WERI-Rb-1 (cell line): Measurements from ENCODE around the gene SYCE3.

ENCODE experiments used
- DNase-seq: peaks from one replicate; pipeline ENCODE4 v3.0.0-alpha.2; 2020
- H3K27ac ChIP-seq: fragments of 250-450 bp; sonication (Bioruptor Pico); 2 replicates; pipeline ENCODE4 v1.5.1; 2020; ENCODE audit warnings: mild to moderate bottlenecking, moderate library complexity
- H3K27me3 ChIP-seq: fragments of 250-450 bp; sonication (Bioruptor Pico); 2 replicates; pipeline ENCODE4 v1.5.1; 2021; ENCODE audit warnings: mild to moderate bottlenecking, low read depth, moderate library complexity; ENCODE audit not compliant: insufficient read depth, severe bottlenecking
- H3K36me3 ChIP-seq: fragments of 250-450 bp; sonication (Bioruptor Pico); 2 replicates; pipeline ENCODE4 v1.5.1; 2020; ENCODE audit warnings: mild to moderate bottlenecking, moderate library complexity
- H3K4me3 ChIP-seq: 2 replicates; pipeline ENCODE4 v1.5.1; 2011; ENCODE audit warnings: low read depth, mild to moderate bottlenecking, control low read depth, low read length
- H3K9me3 ChIP-seq: fragments of 250-450 bp; sonication (Bioruptor Pico); 2 replicates; pipeline ENCODE4 v1.5.1; 2021; ENCODE audit warnings: mild to moderate bottlenecking, moderate library complexity; ENCODE audit not compliant: severe bottlenecking
- CTCF ChIP-seq: IDR thresholded peaks from 2 replicates; pipeline ENCODE4 v1.5.1; 2011; ENCODE audit warnings: low read depth, mild to moderate bottlenecking, control low read depth, inconsistent platforms, low read length

SYCE3 gene

GRCh38 chr22:50525104-50525857 is 37.4 kb downstream of the SYCE3 start, which contains the start of gene SCO2:
SCO2 (minus strand) TSS chr22:50525598; CDS start chr22:50524411, 1,187 bp downstream.
- Histone ChIP-seq H3K27me3 (no peaks in the 10 kb centered on the region), H3K9me3 (no peaks in the 10 kb centered on the region), H3K27ac (peak within 1 kb of the TSS; percentile 92), H3K4me3 (peak within 1 kb of the TSS; percentile 85), H3K36me3 (peaks cover 43% of the 10 kb centered on the region)
- peak; percentile 97 for DNase-seq
- peak; percentile 62 for TF ChIP-seq CTCF

GRCh38 chr22:50524676-50525103 is 38.0 kb downstream of the SYCE3 start:
- no peak for TF ChIP-seq CTCF
- Histone ChIP-seq H3K36me3 (peaks cover 49% of the 10 kb centered on the region), H3K4me3 (peak overlapping the region; percentile 85), H3K27me3 (no peaks in the 10 kb centered on the region), H3K27ac (peak overlapping the region; percentile 92), H3K9me3 (no peaks in the 10 kb centered on the region)
- DNase-seq: no peak

- Histone ChIP-seq H3K4me3 (peak overlapping the region; percentile 85; the same call in 1 of the 2 replicates), H3K9me3 (no peaks in the 10 kb centered on the region), H3K27ac (peak overlapping the region; percentile 92), H3K36me3 (peaks cover 56% of the 10 kb centered on the region), H3K27me3 (no peaks in the 10 kb centered on the region)
- no peak for TF ChIP-seq CTCF
- DNase-seq: no peak
Measured at GRCh38 chr22:50523806-50524675, 38.7 kb downstream of the SYCE3 start.

GRCh38 chr22:50523458-50523805 is 39.3 kb downstream of the SYCE3 start:
- Histone ChIP-seq H3K4me3 (no peak overlapping the region), H3K27me3 (no peaks in the 10 kb centered on the region), H3K9me3 (no peaks in the 10 kb centered on the region), H3K36me3 (peaks cover 62% of the 10 kb centered on the region), H3K27ac (peak overlapping the region; percentile 92)
- DNase-seq: no peak
- no peak for TF ChIP-seq CTCF

GRCh38 chr22:50522806-50523438 is 39.8 kb downstream of the SYCE3 start:
- Histone ChIP-seq H3K27ac (peak overlapping the region; percentile 92; the same call in 1 of the 2 replicates), H3K4me3 (no peak overlapping the region), H3K36me3 (peaks cover 67% of the 10 kb centered on the region), H3K27me3 (no peaks in the 10 kb centered on the region), H3K9me3 (no peaks in the 10 kb centered on the region)
- no peak for TF ChIP-seq CTCF
- DNase-seq: no peak
